Measurements from ENCODE around the gene CNOT4. TPM values are rescaled to one million over a fixed set of nuclear protein-coding genes. Genes with fewer than 3 reads are reported as not detected.

CNOT4 gene
- total RNA-seq, 1 experiment from 2014 or later, result 16.6 TPM

- TF ChIP-seq ZNF274 (IDR thresholded peaks at IDR 0.05; ENCODE audit: low read depth, low read length) (no peak), ZFX (IDR thresholded peaks at IDR 0.05) (no peak), POLR2A (IDR thresholded peaks at IDR 0.05; ENCODE audit: borderline replicate concordance, extremely low read depth, insufficient read depth, insufficient read length) (no peak), CTCF (IDR thresholded peaks at IDR 0.05 in 2 of 3, conservative IDR thresholded peaks at IDR 0.05 in 1 of 3; ENCODE audit: borderline replicate concordance in 1 of 3, insufficient read depth in 1 of 3, low read depth in 2 of 3, low read length in 2 of 3) (no peak), EGR1 (IDR thresholded peaks at IDR 0.05; ENCODE audit: low read depth) (no peak)
Observed at GRCh38 chr7:135434047-135434446, 75.9 kb downstream of the CNOT4 start (continued).

GRCh38 chr7:135430626-135431025, 79.3 kb downstream of the CNOT4 start:
- no peaks in the 10 kb centered on the region for H3K9me2 ChIP-seq (ENCODE audit: insufficient read depth)
- H3K27me3 ChIP-seq (ENCODE audit: insufficient read depth, low read length), result no peaks in the 10 kb centered on the region
- ChIA-PET CTCF (no interaction called here), POLR2A (no interaction called here), RAD21 (ENCODE audit: low non-redundant PET in 1 of 2, low total read pairs in 2 of 2, uncharacterized antibody in 2 of 2, unreplicated experiment in 2 of 2) (no interaction called here)
- H3K4me2 ChIP-seq (ENCODE audit: low read length), result no peak overlapping the region
- no peak for DNase-seq (ENCODE audit: low read depth, low spot score)
- H3K9me3 ChIP-seq (ENCODE audit: control insufficient read depth in 1 of 2, insufficient read depth in 1 of 2, low read depth in 1 of 2, low read length in 2 of 2), result no peaks in the 10 kb centered on the region
- no peak overlapping the region for H3K9ac ChIP-seq (ENCODE audit: low read length)
- no peaks in the 10 kb centered on the region for H3K36me3 ChIP-seq (ENCODE audit: control insufficient read depth in 1 of 2, insufficient read depth in 2 of 2, low read length in 2 of 2)
- peaks cover 40% of the 10 kb centered on the region for H3K79me2 ChIP-seq (ENCODE audit: insufficient read depth, low read length)
- intact Hi-C loops (cut with micrococcal nuclease), result no loop called here
- H4K20me1 ChIP-seq (ENCODE audit: insufficient read depth), result no peaks in the 10 kb centered on the region
- no TSS peak for BruUV-seq (replicated peaks)
- H2AFZ ChIP-seq (ENCODE audit: low read depth, low read length, poor library complexity, severe bottlenecking), result no peak overlapping the region
- no peak overlapping the region for H3K27ac ChIP-seq (ENCODE audit: low read depth, low read length)
- no peak for ATAC-seq
- no peaks in the 10 kb centered on the region for H3K4me1 ChIP-seq (ENCODE audit: control insufficient read depth in 1 of 2, insufficient read depth in 2 of 2, low read length in 2 of 2)
- H3K4me3 ChIP-seq (replicated peaks in 1 of 2; ENCODE audit: low read depth in 1 of 2, low read length in 2 of 2), result no peak overlapping the region
- no peak for TF ChIP-seq ELF1 (IDR thresholded peaks at IDR 0.05; ENCODE audit: borderline replicate concordance, low read depth)
- TF ChIP-seq YY1 (IDR thresholded peaks at IDR 0.05; ENCODE audit: extremely low read depth, insufficient replicate concordance, low read depth, low read length), result no peak
- TF ChIP-seq ZNF274 (IDR thresholded peaks at IDR 0.05; ENCODE audit: low read depth, low read length), result no peak
- no peak for TF ChIP-seq ZFX (IDR thresholded peaks at IDR 0.05)
- TF ChIP-seq TCF7L2 (IDR thresholded peaks at IDR 0.05; ENCODE audit: borderline replicate concordance, extremely low read depth, insufficient read depth, insufficient read length), result no peak
- TF ChIP-seq, protein P1, sequence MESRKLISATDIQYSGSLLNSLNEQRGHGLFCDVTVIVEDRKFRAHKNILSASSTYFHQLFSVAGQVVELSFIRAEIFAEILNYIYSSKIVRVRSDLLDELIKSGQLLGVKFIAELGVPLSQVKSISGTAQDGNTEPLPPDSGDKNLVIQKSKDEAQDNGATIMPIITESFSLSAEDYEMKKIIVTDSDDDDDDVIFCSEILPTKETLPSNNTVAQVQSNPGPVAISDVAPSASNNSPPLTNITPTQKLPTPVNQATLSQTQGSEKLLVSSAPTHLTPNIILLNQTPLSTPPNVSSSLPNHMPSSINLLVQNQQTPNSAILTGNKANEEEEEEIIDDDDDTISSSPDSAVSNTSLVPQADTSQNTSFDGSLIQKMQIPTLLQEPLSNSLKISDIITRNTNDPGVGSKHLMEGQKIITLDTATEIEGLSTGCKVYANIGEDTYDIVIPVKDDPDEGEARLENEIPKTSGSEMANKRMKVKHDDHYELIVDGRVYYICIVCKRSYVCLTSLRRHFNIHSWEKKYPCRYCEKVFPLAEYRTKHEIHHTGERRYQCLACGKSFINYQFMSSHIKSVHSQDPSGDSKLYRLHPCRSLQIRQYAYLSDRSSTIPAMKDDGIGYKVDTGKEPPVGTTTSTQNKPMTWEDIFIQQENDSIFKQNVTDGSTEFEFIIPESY (IDR thresholded peaks at IDR 0.05; ENCODE audit: extremely low read depth, insufficient replicate concordance, low read length), result no peak
- TF ChIP-seq JUND (IDR thresholded peaks at IDR 0.05), result no peak
- no peak for TF ChIP-seq FOSL1 (IDR thresholded peaks at IDR 0.05; ENCODE audit: low read depth)
- TF ChIP-seq CEBPB (IDR thresholded peaks at IDR 0.05; ENCODE audit: low read depth), result no peak
- no peak for TF ChIP-seq POLR2A (IDR thresholded peaks at IDR 0.05; ENCODE audit: borderline replicate concordance, extremely low read depth, insufficient read depth, insufficient read length)
- no peak for TF ChIP-seq CBX3 (IDR thresholded peaks at IDR 0.05; ENCODE audit: low read depth)
- TF ChIP-seq EZH2phosphoT487 (IDR thresholded peaks at IDR 0.05; ENCODE audit: borderline replicate concordance), result no peak
- TF ChIP-seq RAD21 (IDR thresholded peaks at IDR 0.05; ENCODE audit: low read depth), result no peak
- no peak for TF ChIP-seq EGR1 (IDR thresholded peaks at IDR 0.05; ENCODE audit: low read depth)
- no peak for TF ChIP-seq CTCF (IDR thresholded peaks at IDR 0.05 in 2 of 3, conservative IDR thresholded peaks at IDR 0.05 in 1 of 3; ENCODE audit: borderline replicate concordance in 1 of 3, insufficient read depth in 1 of 3, low read depth in 2 of 3, low read length in 2 of 3)
